Measurements from ENCODE around the gene JPH3. TPM values are rescaled to one million over a fixed set of nuclear protein-coding genes. Genes with fewer than 3 reads are reported as not detected.

JPH3 gene
- total and polyA plus RNA-seq, 4 experiments from 2014 or later, result 0.09 TPM; not detected in 3

GRCh38 chr16:87654826-87655225 is 52.5 kb downstream of the JPH3 start:
- H3K9me3 ChIP-seq (ENCODE audit: control insufficient read depth in 1 of 2, low read length in 2 of 2), result no peaks in the 10 kb centered on the region
- H3K36me3 ChIP-seq (ENCODE audit: insufficient read depth, low read length), result no peaks in the 10 kb centered on the region
- ChIA-PET CTCF (ENCODE audit: partially characterized antibody) (no interaction called here), POLR2A (ENCODE audit: partially characterized antibody) (no interaction called here)
- Mint-ChIP-seq H3K4me1 (no peaks in the 10 kb centered on the region), H3K27ac (peak overlapping the region in 1 of 7 donors; percentile 73), H3K36me3 (peaks cover 0 to 2% of the 10 kb centered on the region in 2 donors), H3K4me3 (no peak overlapping the region), H3K27me3 (peaks cover 0 to 1% of the 10 kb centered on the region in 2 donors), H3K9me3 (peaks cover 0 to 7% (median 0%) of the 10 kb centered on the region in 8 donors)
- H3K4me3 ChIP-seq (ENCODE audit: low read length in 2 of 2), result no peak overlapping the region
- no peaks in the 10 kb centered on the region for H3K27me3 ChIP-seq (ENCODE audit: insufficient read depth, low read length)
- H3K27ac ChIP-seq (ENCODE audit: low read depth, low read length), result no peak overlapping the region
- H3K4me1 ChIP-seq (ENCODE audit: insufficient read depth, low read length), result no peaks in the 10 kb centered on the region
- DNase-seq, result no peak
- intact Hi-C loops (cut with micrococcal nuclease), result no loop called here

- intact Hi-C loops (cut with micrococcal nuclease), result no loop called here
These were observed 54.0 kb downstream of the JPH3 start for GRCh38 chr16:87656328-87656727.

GRCh38 chr16:87657621-87658192 is 55.4 kb downstream of the JPH3 start:
- peaks cover 4 to 10% of the 10 kb centered on the region in 2 donors for H3K27me3 Mint-ChIP-seq
- no peak overlapping the region for H3K4me3 ChIP-seq (ENCODE audit: low read length in 2 of 2)
- H3K9me3 ChIP-seq (ENCODE audit: control insufficient read depth in 1 of 2, low read length in 2 of 2), result no peaks in the 10 kb centered on the region
- CTCF ChIA-PET (ENCODE audit: partially characterized antibody), result no interaction called here
- peaks cover 0 to 2% (median 0%) of the 10 kb centered on the region in 4 donors for H3K4me1 Mint-ChIP-seq
- H3K4me1 ChIP-seq (ENCODE audit: insufficient read depth, low read length), result no peaks in the 10 kb centered on the region
- peaks cover 0 to 2% of the 10 kb centered on the region in 2 donors for H3K36me3 Mint-ChIP-seq
- H3K36me3 ChIP-seq (ENCODE audit: insufficient read depth, low read length), result no peaks in the 10 kb centered on the region
- intact Hi-C loops (cut with micrococcal nuclease), result no loop called here
- no peaks in the 10 kb centered on the region for H3K27me3 ChIP-seq (ENCODE audit: insufficient read depth, low read length)
- POLR2A ChIA-PET (ENCODE audit: partially characterized antibody), result no interaction called here
- H3K9me3 Mint-ChIP-seq, result peaks cover 0 to 7% (median 0%) of the 10 kb centered on the region in 8 donors
- H3K4me3 Mint-ChIP-seq, result no peak overlapping the region
- no peak for DNase-seq
- H3K27ac ChIP-seq (ENCODE audit: low read depth, low read length), result no peak overlapping the region
- no peak overlapping the region for H3K27ac Mint-ChIP-seq

More at GRCh38 chr16:87656328-87656727, 54.0 kb downstream of the JPH3 start:
- peaks cover 0 to 7% (median 0%) of the 10 kb centered on the region in 8 donors for H3K9me3 Mint-ChIP-seq
- POLR2A ChIA-PET (ENCODE audit: partially characterized antibody), result no interaction called here
- Histone ChIP-seq H3K9me3 (ENCODE audit: control insufficient read depth in 1 of 2, low read length in 2 of 2) (no peaks in the 10 kb centered on the region), H3K27ac (ENCODE audit: low read depth, low read length) (no peak overlapping the region), H3K4me1 (ENCODE audit: insufficient read depth, low read length) (no peaks in the 10 kb centered on the region), H3K4me3 (ENCODE audit: low read length in 2 of 2) (no peak overlapping the region), H3K27me3 (ENCODE audit: insufficient read depth, low read length) (no peaks in the 10 kb centered on the region), H3K36me3 (ENCODE audit: insufficient read depth, low read length) (no peaks in the 10 kb centered on the region)
- no peaks in the 10 kb centered on the region for H3K4me1 Mint-ChIP-seq
- no peak overlapping the region for H3K27ac Mint-ChIP-seq
- H3K36me3 Mint-ChIP-seq, result peaks cover 0 to 2% of the 10 kb centered on the region in 2 donors
- CTCF ChIA-PET (ENCODE audit: partially characterized antibody), result no interaction called here
- H3K4me3 Mint-ChIP-seq, result no peak overlapping the region
- no peak for DNase-seq
- peaks cover 4 to 9% of the 10 kb centered on the region in 2 donors for H3K27me3 Mint-ChIP-seq

GRCh38 chr16:87658564-87659225 is 56.4 kb downstream of the JPH3 start:
- peaks cover 0 to 2% (median 0%) of the 10 kb centered on the region in 4 donors for H3K4me1 Mint-ChIP-seq
- H3K4me3 ChIP-seq (ENCODE audit: low read length in 2 of 2), result no peak overlapping the region
- no peaks in the 10 kb centered on the region for H3K27me3 ChIP-seq (ENCODE audit: insufficient read depth, low read length)
- peaks cover 4 to 10% of the 10 kb centered on the region in 2 donors for H3K27me3 Mint-ChIP-seq
- no peak overlapping the region for H3K27ac Mint-ChIP-seq
- H3K27ac ChIP-seq (ENCODE audit: low read depth, low read length), result no peak overlapping the region
- POLR2A ChIA-PET (ENCODE audit: partially characterized antibody), result no interaction called here
- H3K36me3 ChIP-seq (ENCODE audit: insufficient read depth, low read length), result no peaks in the 10 kb centered on the region
- peaks cover 0 to 2% of the 10 kb centered on the region in 2 donors for H3K36me3 Mint-ChIP-seq
- H3K4me1 ChIP-seq (ENCODE audit: insufficient read depth, low read length), result no peaks in the 10 kb centered on the region
- peaks cover 0 to 7% (median 0%) of the 10 kb centered on the region in 8 donors for H3K9me3 Mint-ChIP-seq
- no peak for DNase-seq
- no peak overlapping the region for H3K4me3 Mint-ChIP-seq
- H3K9me3 ChIP-seq (ENCODE audit: control insufficient read depth in 1 of 2, low read length in 2 of 2), result no peaks in the 10 kb centered on the region
- intact Hi-C loops (cut with micrococcal nuclease), result no loop called here
- CTCF ChIA-PET (ENCODE audit: partially characterized antibody), result no interaction called here

- Histone ChIP-seq H3K4me3 (ENCODE audit: low read length in 2 of 2) (no peak overlapping the region), H3K36me3 (ENCODE audit: insufficient read depth, low read length) (no peaks in the 10 kb centered on the region), H3K27me3 (ENCODE audit: insufficient read depth, low read length) (no peaks in the 10 kb centered on the region), H3K4me1 (ENCODE audit: insufficient read depth, low read length) (no peaks in the 10 kb centered on the region), H3K27ac (ENCODE audit: low read depth, low read length) (no peak overlapping the region), H3K9me3 (ENCODE audit: control insufficient read depth in 1 of 2, low read length in 2 of 2) (no peaks in the 10 kb centered on the region)
- Mint-ChIP-seq H3K36me3 (peaks cover 0 to 2% of the 10 kb centered on the region in 2 donors), H3K4me3 (no peak overlapping the region), H3K9me3 (peaks cover 0 to 7% (median 0%) of the 10 kb centered on the region in 8 donors), H3K4me1 (peaks cover 0 to 2% (median 0%) of the 10 kb centered on the region in 4 donors), H3K27ac (no peak overlapping the region), H3K27me3 (peaks cover 4 to 10% of the 10 kb centered on the region in 2 donors)
- POLR2A ChIA-PET (ENCODE audit: partially characterized antibody), result no interaction called here
- peak in 1 of 5 donors; percentile 9 for DNase-seq
- intact Hi-C loops (cut with micrococcal nuclease), result no loop called here
- CTCF ChIA-PET (ENCODE audit: partially characterized antibody), result no interaction called here
These were observed 59.3 kb downstream of the JPH3 start for GRCh38 chr16:87661561-87661960.

GRCh38 chr16:87662254-87663204 is 60.2 kb downstream of the JPH3 start:
- intact Hi-C loops (cut with micrococcal nuclease), result no loop called here
- POLR2A ChIA-PET (ENCODE audit: partially characterized antibody), result no interaction called here
- Mint-ChIP-seq H3K27me3 (peaks cover 4 to 10% of the 10 kb centered on the region in 2 donors), H3K36me3 (no peaks in the 10 kb centered on the region), H3K4me3 (no peak overlapping the region), H3K9me3 (peaks cover 0 to 7% (median 0%) of the 10 kb centered on the region in 8 donors), H3K4me1 (peaks cover 0 to 2% (median 0%) of the 10 kb centered on the region in 4 donors), H3K27ac (no peak overlapping the region)
- CTCF ChIA-PET (ENCODE audit: partially characterized antibody), result no interaction called here
- H3K36me3 ChIP-seq (ENCODE audit: insufficient read depth, low read length), result no peaks in the 10 kb centered on the region
- H3K4me3 ChIP-seq (ENCODE audit: low read length in 2 of 2), result no peak overlapping the region
- DNase-seq, result no peak
- H3K27ac ChIP-seq (ENCODE audit: low read depth, low read length), result no peak overlapping the region
- no peaks in the 10 kb centered on the region for H3K4me1 ChIP-seq (ENCODE audit: insufficient read depth, low read length)
- H3K27me3 ChIP-seq (ENCODE audit: insufficient read depth, low read length), result no peaks in the 10 kb centered on the region
- H3K9me3 ChIP-seq (ENCODE audit: control insufficient read depth in 1 of 2, low read length in 2 of 2), result no peaks in the 10 kb centered on the region

- H3K27me3 Mint-ChIP-seq, result peaks cover 4 to 10% of the 10 kb centered on the region in 2 donors
- ChIA-PET CTCF (ENCODE audit: partially characterized antibody) (no interaction called here), POLR2A (ENCODE audit: partially characterized antibody) (no interaction called here)
- no peaks in the 10 kb centered on the region for H3K9me3 Mint-ChIP-seq
- H3K4me3 ChIP-seq (ENCODE audit: low read length in 2 of 2), result no peak overlapping the region
- H3K4me1 ChIP-seq (ENCODE audit: insufficient read depth, low read length), result no peaks in the 10 kb centered on the region
- no peak overlapping the region for H3K27ac Mint-ChIP-seq
- H3K36me3 ChIP-seq (ENCODE audit: insufficient read depth, low read length), result no peaks in the 10 kb centered on the region
- peaks cover 0 to 2% (median 0%) of the 10 kb centered on the region in 4 donors for H3K4me1 Mint-ChIP-seq
- no peaks in the 10 kb centered on the region for H3K9me3 ChIP-seq (ENCODE audit: control insufficient read depth in 1 of 2, low read length in 2 of 2)
- no peak overlapping the region for H3K27ac ChIP-seq (ENCODE audit: low read depth, low read length)
- H3K27me3 ChIP-seq (ENCODE audit: insufficient read depth, low read length), result no peaks in the 10 kb centered on the region
- H3K4me3 Mint-ChIP-seq, result no peak overlapping the region
- no peaks in the 10 kb centered on the region for H3K36me3 Mint-ChIP-seq
- no peak for DNase-seq
- intact Hi-C loops (cut with micrococcal nuclease), result no loop called here
These were observed 62.5 kb downstream of the JPH3 start for GRCh38 chr16:87664792-87665191.
